ENCODE results near the gene TTC21A.

The TTC21A gene

GRCh38 chr3:39075910-39076309 is 31.6 kb upstream of the TTC21A start (continued):
- TF ChIP-seq OSR1 (CRISPR knock-in tag; IDR thresholded peaks at IDR 0.05) (no peak), RARB (CRISPR knock-in tag; IDR thresholded peaks at IDR 0.05) (no peak)

DNA sequence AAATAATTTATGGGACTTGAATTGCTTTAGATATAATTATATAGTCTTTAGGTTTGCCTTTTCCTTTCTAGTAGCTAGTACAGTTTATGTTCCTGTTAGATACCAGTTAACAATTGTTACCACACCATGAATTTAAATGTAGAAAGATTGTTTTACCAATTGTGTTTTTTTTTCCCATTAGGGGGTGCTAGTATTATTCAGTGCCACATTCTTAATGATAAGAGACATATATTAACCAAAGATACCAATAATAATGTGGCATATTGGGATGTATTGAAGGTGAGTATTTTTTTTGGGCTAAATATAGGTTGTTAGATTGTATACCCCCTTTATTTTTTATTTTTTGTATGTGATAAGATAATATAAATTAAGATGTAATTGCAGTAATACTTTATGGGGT is 27.9 kb upstream of the TTC21A start:
- TF ChIP-seq ISL1 (CRISPR knock-in tag; IDR thresholded peaks at IDR 0.05) (no peak), TOX (CRISPR knock-in tag; IDR thresholded peaks at IDR 0.05; ENCODE audit: borderline replicate concordance) (no peak), ZFP30 (CRISPR knock-in tag; IDR thresholded peaks at IDR 0.05) (no peak)
- ATAC-seq: no peak

DNA sequence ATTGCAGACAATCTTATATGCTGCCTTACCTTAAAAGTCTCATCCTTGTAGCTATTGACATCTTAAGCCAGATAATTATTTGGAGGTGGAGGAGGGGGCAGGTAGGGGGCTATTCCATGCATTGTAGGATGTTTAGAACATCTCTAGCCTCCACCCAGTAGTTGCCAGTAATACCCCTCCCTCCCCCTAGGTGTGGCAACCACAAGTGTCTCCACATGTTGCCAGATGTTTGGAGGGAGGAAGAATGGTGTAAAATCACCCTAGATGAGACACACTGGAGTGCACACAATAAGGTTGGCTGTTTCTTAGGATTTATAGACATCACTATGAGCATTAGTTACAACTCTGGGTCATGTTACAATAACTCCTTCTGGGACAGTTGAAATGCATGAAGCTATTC is 27.5 kb upstream of the TTC21A start:
- no peak for TF ChIP-seq TCF4 (CRISPR knock-in tag; IDR thresholded peaks at IDR 0.05; ENCODE audit: borderline replicate concordance)
- no peak for TF ChIP-seq ARNTL (CRISPR knock-in tag; IDR thresholded peaks at IDR 0.05; ENCODE audit: borderline replicate concordance, low read depth)
- no peak for TF ChIP-seq ZNF565 (CRISPR knock-in tag; conservative IDR thresholded peaks at IDR 0.05; ENCODE audit: low read depth)
- no peak for TF ChIP-seq TOX (CRISPR knock-in tag; IDR thresholded peaks at IDR 0.05; ENCODE audit: borderline replicate concordance)
- TF ChIP-seq ZFP3 (CRISPR knock-in tag; IDR thresholded peaks at IDR 0.05): no peak
- no peak for TF ChIP-seq CREB5 (CRISPR knock-in tag; IDR thresholded peaks at IDR 0.05; ENCODE audit: low read depth)
- no peak for TF ChIP-seq PATZ1 (CRISPR knock-in tag; IDR thresholded peaks at IDR 0.05; ENCODE audit: borderline replicate concordance)
- no peak for TF ChIP-seq ESRRG (CRISPR knock-in tag; IDR thresholded peaks at IDR 0.05)
- no peak for TF ChIP-seq TSHZ2 (CRISPR knock-in tag; IDR thresholded peaks at IDR 0.05)
- no peak for TF ChIP-seq ZC3H10 (CRISPR knock-in tag; IDR thresholded peaks at IDR 0.05)
- no peak for TF ChIP-seq CSRNP3 (CRISPR knock-in tag; IDR thresholded peaks at IDR 0.05)
- no peak for TF ChIP-seq ZNF8 (CRISPR knock-in tag; IDR thresholded peaks at IDR 0.05)
- no peak for ATAC-seq

DNA sequence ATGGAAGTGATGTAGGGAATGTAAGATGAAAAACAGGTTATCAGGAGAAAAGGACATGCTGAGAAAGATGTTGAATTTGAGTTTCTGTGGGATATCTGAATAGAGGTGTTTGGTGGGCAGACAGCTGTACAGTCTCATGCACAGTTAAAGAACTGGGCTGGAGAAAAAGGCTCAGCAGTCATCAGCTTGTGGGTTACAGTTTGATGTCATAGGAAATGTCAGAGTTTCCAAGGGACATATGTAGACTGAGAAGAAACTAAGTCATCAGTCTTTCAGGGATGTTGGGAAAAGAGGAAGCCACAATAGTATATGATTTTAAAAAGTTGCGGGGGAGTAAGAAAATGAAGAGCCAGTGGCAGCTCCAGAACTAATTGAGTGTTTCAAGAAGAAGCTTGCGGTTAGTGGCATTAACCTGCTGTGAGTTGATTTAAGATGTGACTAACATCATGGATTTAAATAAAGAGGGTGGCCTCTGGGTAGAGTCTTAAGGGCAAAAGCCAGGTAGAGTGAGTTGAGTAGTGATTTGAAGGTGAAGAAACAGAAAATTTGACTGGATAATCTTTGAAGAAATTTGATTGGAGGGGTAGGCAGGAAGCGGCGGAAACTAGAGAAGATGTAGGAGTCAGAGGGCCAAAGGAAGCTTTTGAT is 24.7 kb upstream of the TTC21A start:
- TF ChIP-seq GLIS3 (CRISPR knock-in tag; IDR thresholded peaks at IDR 0.05) (no peak), ISL1 (CRISPR knock-in tag; IDR thresholded peaks at IDR 0.05) (no peak), ZNF565 (CRISPR knock-in tag; conservative IDR thresholded peaks at IDR 0.05; ENCODE audit: low read depth) (no peak), ZNF8 (CRISPR knock-in tag; IDR thresholded peaks at IDR 0.05) (no peak), ZFP3 (CRISPR knock-in tag; IDR thresholded peaks at IDR 0.05) (no peak), ZFP30 (CRISPR knock-in tag; IDR thresholded peaks at IDR 0.05) (no peak), TCF4 (CRISPR knock-in tag; IDR thresholded peaks at IDR 0.05; ENCODE audit: borderline replicate concordance) (no peak), TSHZ2 (CRISPR knock-in tag; IDR thresholded peaks at IDR 0.05) (no peak), SNAI2 (CRISPR knock-in tag; IDR thresholded peaks at IDR 0.05) (no peak), CREB5 (CRISPR knock-in tag; IDR thresholded peaks at IDR 0.05; ENCODE audit: low read depth) (no peak), ZC3H10 (CRISPR knock-in tag; IDR thresholded peaks at IDR 0.05) (no peak), PPARA (CRISPR knock-in tag; IDR thresholded peaks at IDR 0.05; ENCODE audit: borderline replicate concordance) (no peak), CSDC2 (CRISPR knock-in tag; IDR thresholded peaks at IDR 0.05) (no peak), TOX (CRISPR knock-in tag; IDR thresholded peaks at IDR 0.05; ENCODE audit: borderline replicate concordance) (no peak), OSR1 (CRISPR knock-in tag; IDR thresholded peaks at IDR 0.05) (no peak)
- ATAC-seq: no peak

Measured in SK-N-SH treated with all-trans-retinoic acid at 6 μM for 48 hours (cell line).